Stimulated activated CD4-positive, alpha-beta T cell treated with anti-CD3 and anti-CD28 coated beads, Interleukin-1b, Interleukin-23, amount 100 ng/mL, for 48 hours (primary cell): Measurements from ENCODE around the gene PHF21A.
A peak's percentile ranks its signal among the peaks of the same experiment; 100 is the strongest.
"Not testable (repeated sequence)": the region's sequence is repeated elsewhere in the genome, so short reads cannot be mapped to it uniquely, and the experiment has no call there.

Source experiments
- DNase-seq: peaks from one replicate; pipeline ENCODE4 v3.0.0-alpha.2; 2020

PHF21A gene

GRCh38 chr11:45900916-45901617 is 220.2 kb downstream of the PHF21A start:
- no peak for DNase-seq

- not testable (repeated sequence) for DNase-seq
These were observed 221.0 kb downstream of the PHF21A start for GRCh38 chr11:45900175-45900800.

DNA sequence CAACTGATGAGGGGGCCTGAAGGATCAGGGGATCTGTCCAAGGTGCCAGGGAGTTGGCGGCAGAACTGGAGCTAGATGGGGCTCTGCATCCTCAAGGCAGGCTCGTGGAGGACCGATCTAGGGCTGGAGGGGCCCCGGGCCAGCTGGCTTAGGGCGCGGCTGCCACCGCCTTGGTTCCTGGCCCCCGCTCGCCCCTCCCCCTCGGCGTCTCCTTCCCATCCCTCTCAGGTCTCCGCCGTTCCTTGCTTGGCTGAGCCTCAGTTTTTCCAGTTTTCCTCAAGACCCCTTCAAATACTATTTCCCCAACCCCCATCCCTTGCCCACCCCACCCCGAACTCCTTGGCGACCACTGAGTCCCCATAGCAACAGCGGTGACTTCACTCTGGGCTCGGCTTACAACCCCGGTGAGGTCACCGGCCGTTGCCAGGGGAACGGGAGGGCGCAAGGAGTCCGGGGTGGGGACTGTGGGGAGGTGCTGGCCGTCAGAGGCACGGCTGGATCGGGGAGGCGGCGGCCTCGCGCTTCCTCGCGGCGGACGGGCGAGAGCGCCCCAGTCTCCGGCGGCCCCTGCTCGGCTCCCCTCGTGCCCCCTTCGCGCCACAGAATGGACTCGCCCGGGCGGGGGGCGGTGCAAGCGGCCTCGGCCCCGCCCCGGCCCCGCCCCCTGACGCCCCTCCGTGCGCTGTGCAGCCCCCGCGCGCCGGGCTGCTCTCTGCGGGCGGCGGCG is 221.6 kb downstream of the PHF21A start:
- peak; percentile 64 for DNase-seq

- no peak for DNase-seq
These were observed 222.2 kb downstream of the PHF21A start for GRCh38 chr11:45899086-45899447.

DNA sequence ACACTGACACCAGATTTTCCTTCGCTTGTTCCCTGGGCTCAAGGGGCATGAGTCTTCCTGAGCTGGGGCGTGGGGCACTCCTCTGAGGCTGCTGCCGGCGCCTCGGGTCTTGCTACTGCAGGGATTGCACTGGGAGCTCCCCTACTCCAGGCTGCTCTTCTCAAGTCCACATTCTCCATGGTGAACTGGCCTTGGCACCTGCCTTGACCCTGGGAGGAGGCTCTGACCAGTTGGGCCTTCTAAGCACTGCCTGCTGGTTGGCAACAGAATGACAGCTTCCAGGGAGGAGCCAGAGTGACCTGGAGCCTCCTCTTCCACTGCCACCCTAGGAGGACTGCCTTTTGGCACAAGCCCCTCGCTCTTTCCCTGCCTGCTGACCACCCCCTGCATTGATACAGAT is 223.7 kb downstream of the PHF21A start:
- DNase-seq: no peak

- no peak for DNase-seq
These were observed 224.8 kb downstream of the PHF21A start for GRCh38 chr11:45896422-45896984.

DNA sequence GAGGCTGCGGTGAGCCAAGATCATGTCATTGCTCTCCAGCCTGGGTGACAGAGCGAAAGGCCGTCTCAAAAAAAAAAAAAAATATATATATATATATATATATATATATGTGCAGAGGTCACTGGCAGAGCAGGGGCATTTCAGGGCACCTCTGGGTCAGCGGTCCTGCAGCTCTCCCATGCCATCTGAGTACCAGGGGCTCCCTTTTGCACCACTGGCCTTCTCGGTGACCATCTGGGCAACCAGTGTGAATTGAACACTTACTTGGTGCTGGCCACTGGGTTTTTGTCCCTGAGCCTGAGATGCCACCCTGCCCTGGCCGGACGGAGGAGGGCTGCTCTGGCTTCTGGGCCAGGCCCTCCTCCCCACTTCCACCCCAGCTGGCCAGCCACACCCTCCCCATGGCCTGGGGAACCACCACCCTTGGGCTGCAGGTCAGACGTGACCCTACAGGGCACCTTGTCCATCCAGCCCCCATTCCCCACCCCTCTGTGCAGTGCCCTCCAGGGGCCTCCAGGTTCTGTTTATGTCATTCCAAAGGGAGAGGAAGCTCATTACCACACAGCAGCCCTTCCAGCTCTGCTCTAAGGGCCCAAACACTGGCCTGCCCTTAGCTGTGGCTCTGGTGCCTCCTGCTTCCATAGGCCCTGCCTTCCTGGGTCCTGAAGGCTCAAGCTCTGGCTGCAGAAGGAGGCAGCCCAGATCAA is 225.5 kb downstream of the PHF21A start:
- DNase-seq: no peak

DNA sequence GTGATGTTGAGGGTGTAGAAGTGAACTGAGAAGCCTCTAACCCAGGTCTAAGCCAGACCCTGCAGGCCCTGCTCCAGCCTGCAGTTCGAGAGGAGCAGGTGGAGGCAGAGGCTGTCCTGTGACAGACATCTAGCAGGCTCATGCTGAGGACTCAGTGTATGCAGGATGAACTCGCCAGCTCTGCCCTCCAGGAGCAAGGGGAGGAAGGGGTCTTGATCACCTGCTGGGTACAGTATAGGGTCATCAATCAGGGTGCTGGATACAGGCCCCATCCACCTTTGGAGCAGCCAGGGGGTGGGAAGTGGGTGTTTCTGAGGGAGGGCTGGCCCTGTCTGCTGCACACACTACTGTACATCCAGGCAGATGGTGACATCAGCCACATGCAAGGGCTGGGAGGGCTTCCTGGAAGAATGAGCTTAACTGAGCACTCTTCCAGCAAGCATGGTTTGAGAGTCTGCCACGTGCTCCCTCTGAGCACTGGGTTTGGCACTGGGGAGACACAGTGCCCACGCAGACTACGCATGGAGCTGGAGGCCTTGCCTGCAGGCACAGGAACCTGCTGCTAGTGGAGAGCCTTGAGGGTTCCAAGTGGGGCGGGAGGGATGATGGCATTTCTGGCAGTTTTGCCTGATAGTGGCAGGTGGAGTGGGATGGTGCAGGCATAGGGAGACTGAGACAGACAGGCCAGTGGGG is 226.6 kb downstream of the PHF21A start:
- DNase-seq: no peak

DNA sequence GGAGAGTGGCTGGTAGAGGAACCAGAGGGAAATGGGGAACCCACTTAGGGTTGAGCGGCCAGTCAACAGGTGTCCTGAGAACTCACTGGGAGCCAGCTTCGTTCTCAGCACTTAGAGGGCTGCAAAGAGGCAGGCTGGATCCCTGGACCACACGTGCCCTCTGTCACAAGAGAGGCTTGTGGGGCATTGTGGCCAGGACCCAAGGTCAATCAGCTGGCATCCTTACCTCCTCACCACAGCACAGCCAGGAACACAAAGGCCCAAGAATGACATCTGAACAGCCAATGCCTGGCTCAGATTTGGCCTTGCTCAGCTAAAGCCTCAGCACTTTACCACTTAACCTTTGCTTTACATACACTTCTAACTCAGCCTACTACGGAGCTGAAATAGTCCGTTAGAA is 228.4 kb downstream of the PHF21A start:
- DNase-seq: no peak

- no peak for DNase-seq
These were observed 230.2 kb downstream of the PHF21A start for GRCh38 chr11:45890886-45891550.

GRCh38 chr11:45889966-45890365 is 231.3 kb downstream of the PHF21A start:
- no peak for DNase-seq

GRCh38 chr11:45889555-45889954 is 231.7 kb downstream of the PHF21A start:
- DNase-seq: no peak

GRCh38 chr11:45887587-45887986 is 233.7 kb downstream of the PHF21A start:
- no peak for DNase-seq

DNA sequence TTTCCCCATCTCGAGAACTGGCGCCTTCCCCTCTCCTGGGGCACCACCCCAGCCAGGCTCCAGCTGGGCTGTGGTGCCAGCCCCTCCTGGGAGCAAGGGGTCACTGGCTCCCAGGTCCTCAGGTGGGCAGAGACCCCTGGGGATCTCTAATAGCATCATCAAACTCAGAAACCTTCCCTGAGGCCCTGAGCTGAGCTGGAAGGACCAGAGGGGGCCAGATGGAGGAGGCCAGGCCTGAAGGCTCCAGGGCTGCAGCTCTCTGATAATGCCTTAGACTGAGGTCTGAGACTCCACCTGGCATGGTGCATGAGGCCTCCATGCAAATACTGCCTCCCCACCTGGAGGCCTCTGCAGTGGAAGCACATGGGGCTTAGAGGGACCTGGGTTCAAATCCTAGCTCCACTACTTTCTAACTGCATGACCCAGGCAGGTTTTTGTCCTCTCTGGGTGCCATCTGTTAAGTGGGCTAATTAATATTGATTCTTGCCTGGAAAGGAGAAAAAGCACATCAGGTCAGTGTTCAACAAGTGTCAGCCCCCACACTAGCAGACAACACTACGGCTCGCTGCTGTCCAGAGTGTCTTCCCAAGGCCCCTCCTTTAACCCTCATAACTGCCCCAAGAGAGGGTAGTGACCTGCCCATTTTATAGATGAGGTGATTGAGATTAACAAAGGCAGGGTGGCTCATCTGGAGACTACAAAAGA is 234.3 kb downstream of the PHF21A start:
- DNase-seq: no peak

GRCh38 chr11:45885921-45886721 is 235.1 kb downstream of the PHF21A start:
- DNase-seq: no peak

DNA sequence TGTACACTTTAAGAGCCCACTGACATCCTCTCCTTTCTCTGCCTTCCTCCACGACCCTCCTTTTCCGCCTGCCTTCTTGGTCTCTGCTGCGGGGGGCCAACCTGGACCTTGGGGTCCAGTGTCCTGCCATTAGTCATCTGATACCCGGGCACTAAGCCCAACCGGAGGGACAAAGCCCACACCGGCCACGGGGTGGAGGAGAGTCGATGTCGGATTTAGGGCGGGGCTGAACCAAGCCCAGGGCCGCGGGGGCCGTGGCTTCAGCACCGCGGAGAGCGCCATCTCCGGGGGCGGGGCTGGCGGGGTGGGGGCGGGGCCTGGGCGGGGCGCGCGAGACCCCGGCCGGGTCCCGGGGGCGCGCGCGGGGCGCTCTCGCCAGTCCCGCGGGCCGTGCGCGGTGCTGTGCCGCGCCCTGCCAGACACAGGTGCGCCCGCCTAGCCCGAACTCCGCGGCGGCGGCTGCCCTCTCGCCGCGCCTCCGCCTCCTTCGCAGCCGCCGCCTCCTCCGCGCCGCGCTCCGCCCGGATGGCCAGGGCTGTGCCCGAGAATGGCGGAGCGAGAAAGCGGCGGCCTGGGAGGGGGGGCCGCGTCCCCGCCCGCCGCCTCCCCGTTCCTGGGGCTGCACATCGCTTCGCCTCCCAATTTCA is 235.9 kb downstream of the PHF21A start, which contains the start of gene MAPK8IP1:
MAPK8IP1 (plus strand) TSS at position 378 of the 647 bp plus-strand sequence; CDS start at position 548, 170 bp downstream.
- DNase-seq: peak; percentile 28

GRCh38 chr11:45884596-45885185 is 236.6 kb downstream of the PHF21A start:
- no peak for DNase-seq
